GM19238 (cell line): ENCODE data around the gene METTL16.
"Not testable (repeated sequence)": the region's sequence is repeated elsewhere in the genome, so short reads cannot be mapped to it uniquely, and the experiment has no call there.

Experiments
- DNase-seq: peaks from one replicate; pipeline ENCODE4 v3.0.0; 2011; ENCODE audit warnings: low spot score; ENCODE audit not compliant: insufficient read length

METTL16 gene

GRCh38 chr17:2511462-2512369, at the start of gene METTL16:
Gene METTL16 (minus strand): TSS chr17:2511888. CDS start chr17:2502331, 9,557 bp downstream.
- DNase-seq, result peak; percentile 98

GRCh38 chr17:2560658-2561057, 49.0 kb upstream of the METTL16 start:
- DNase-seq, result no peak

GRCh38 chr17:2551928-2552327, 40.2 kb upstream of the METTL16 start:
- no peak for DNase-seq

- DNase-seq, result no peak
Observed at GRCh38 chr17:2551493-2551892, 39.8 kb upstream of the METTL16 start.

- DNase-seq, result no peak
Observed at GRCh38 chr17:2549392-2550211, 37.9 kb upstream of the METTL16 start.

- DNase-seq, result not testable (repeated sequence)
Observed at GRCh38 chr17:2548026-2548425, 36.3 kb upstream of the METTL16 start.

GRCh38 chr17:2547176-2547575, 35.5 kb upstream of the METTL16 start:
- no peak for DNase-seq

GRCh38 chr17:2545393-2545792, 33.7 kb upstream of the METTL16 start:
- DNase-seq, result no peak

GRCh38 chr17:2542456-2542855, 30.8 kb upstream of the METTL16 start:
- no peak for DNase-seq

GRCh38 chr17:2542056-2542455, 30.4 kb upstream of the METTL16 start:
- no peak for DNase-seq

- not testable (repeated sequence) for DNase-seq
Observed at GRCh38 chr17:2537579-2537978, 25.9 kb upstream of the METTL16 start.

GRCh38 chr17:2532146-2532720, 20.5 kb upstream of the METTL16 start:
- DNase-seq, result no peak

- not testable (repeated sequence) for DNase-seq
Observed at GRCh38 chr17:2531243-2531954, 19.7 kb upstream of the METTL16 start.

- DNase-seq, result not testable (repeated sequence)
Observed at GRCh38 chr17:2521775-2522410, 10.2 kb upstream of the METTL16 start.

- DNase-seq, result no peak
Observed at GRCh38 chr17:2521257-2521656, 9.6 kb upstream of the METTL16 start.

GRCh38 chr17:2517539-2517938, 5.9 kb upstream of the METTL16 start:
- DNase-seq, result no peak

- no peak for DNase-seq
Observed at GRCh38 chr17:2511138-2511461, 588 bp downstream of the METTL16 start.

- no peak for DNase-seq
Observed at GRCh38 chr17:2510559-2510958, 1.1 kb downstream of the METTL16 start.

GRCh38 chr17:2508035-2508434, 3.7 kb downstream of the METTL16 start:
- no peak for DNase-seq

- DNase-seq, result not testable (repeated sequence)
Observed at GRCh38 chr17:2507015-2507414, 4.7 kb downstream of the METTL16 start.

GRCh38 chr17:2503627-2504026, 8.1 kb downstream of the METTL16 start:
- DNase-seq, result no peak
